Fibroblast of skin of left biceps (primary cell): ENCODE measurements around the gene RBBP8NL.
"Not testable (repeated sequence)": the region's sequence is repeated elsewhere in the genome, so short reads cannot be mapped to it uniquely, and the experiment has no call there.

Experiments used
- DNase-seq, 2 experiments: peaks; one replicate each; pipeline ENCODE4 v3.0.0-alpha.2; 2013; ENCODE audit warnings: low read depth in 2 of 2

Gene RBBP8NL

DNA sequence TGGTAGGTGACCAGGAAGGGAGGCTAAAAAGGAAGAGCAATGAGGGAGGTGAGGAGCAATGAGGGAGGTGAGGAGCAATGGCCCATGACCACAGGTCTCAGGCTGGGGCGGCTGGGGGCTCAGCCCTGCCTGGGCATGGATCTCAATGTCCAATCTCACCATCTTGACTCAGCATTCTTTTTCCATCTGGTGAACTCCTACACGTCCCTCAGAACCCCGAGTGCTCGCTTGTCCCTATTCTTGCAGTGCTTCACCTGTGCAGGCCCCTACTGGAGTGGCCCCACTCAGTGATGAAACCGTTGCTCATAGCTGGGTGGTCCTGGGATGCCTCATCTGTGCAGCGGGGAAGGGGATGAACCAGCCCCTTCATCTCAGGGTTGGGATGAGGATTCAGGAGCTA, 16.9 kb upstream of the RBBP8NL start:
- no peak for DNase-seq

DNA sequence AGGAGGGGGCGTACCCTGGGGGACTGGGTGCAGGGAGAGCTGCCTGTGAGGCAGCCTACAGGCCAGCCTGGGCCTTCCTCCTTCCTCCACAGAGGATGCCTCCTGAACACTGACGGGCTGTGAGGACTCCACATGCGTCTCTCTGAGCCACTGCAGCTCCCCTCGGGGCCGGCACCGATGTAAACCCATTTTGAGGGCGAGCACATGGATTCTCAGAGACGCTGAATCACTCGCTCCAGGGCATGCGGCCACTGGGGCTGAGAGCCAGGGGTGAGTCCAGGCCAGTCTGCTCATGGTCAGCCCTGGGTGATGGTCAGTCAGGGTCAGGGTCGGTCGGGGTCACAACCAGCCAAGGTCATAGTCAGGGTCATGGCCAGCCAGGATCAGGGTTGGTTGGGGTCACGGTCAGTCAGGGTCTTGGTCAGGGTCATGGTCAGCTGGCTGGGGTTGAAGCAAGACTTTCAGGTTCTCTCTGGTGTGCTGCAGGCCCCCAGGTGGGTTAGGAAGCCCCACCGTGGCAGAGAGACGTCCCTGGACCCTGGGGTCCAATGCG, 14.7 kb upstream of the RBBP8NL start:
- DNase-seq, result no peak

DNA sequence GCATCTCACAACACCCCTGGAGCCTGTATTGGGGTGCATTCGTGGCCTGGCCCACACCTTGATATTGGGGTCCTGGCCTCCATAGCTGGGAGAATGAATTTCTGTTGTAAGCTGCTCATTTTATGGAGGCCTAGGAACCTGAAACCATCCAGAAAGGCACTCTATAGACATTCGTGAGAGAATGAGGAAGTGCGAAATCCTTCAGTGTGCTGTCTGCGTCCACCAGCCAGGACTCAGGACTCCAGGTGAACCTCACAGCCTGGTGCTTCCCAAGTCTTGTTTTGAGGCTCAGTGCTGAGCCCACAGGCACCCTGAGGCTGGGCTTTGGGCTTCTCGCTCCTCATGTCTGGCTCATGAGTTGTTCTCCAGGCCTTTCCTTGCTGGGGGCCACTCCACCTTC, 11.9 kb upstream of the RBBP8NL start:
- DNase-seq, result no peak

DNA sequence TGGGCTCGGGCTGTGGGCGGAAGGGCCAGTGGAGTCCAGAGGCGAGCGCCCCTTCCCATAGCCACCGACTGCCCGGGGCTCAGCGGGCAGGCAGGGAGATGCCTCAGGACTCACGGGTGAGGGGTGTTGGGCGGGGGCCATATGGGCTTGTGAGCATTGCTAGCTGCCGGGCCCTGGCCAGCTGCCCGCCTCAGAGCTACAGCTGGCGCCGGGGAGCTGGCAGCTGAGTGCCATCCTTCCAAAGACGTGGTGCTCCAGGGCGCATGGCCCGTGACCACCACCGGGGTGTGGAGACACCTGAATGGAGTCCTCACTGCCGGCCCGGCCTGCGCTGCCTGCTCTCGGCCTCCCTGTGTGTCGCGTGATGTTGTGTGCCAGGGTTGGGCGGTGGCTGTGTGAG, 10.6 kb upstream of the RBBP8NL start:
- DNase-seq, result no peak

DNA sequence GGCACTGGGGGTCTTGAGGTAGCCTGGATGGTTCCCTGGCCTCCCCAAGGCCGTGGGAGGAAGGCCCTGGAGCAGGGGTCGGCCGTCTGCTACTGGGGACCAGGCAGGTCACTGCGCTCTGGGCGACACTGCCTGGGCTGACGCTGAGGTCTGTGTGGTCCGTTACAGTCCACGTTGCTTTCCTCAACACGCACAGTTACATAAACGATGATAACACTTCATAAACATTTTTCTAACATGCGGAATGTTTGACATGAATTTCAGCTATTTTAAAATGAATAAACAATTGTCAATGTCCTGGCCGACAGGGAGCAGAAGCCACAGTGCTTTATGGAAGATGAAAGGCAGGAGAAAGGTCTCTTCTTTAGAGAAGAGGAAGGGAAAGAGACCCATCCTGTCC, 10.2 kb upstream of the RBBP8NL start:
- no peak for DNase-seq

DNA sequence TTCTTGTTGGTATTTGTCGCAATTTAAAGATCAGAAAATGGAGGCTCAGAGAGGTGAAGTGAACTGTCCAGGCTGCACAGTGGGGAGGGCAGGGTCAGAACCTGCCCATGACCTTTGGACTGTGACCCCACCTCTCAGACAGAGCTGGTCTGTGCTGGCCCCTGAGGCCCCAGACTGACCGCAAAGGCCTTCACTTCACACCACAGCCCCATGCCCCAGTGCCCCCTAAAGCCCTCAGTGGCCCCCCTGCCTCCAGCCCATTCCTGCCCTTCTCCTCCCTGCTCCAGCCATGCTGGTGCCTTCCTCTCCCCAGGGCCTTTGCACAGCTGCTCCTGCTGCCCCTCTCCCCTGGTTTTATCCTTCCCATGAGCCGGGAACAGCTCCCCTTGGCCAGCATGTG, 9.4 kb upstream of the RBBP8NL start:
- no peak for DNase-seq

DNA sequence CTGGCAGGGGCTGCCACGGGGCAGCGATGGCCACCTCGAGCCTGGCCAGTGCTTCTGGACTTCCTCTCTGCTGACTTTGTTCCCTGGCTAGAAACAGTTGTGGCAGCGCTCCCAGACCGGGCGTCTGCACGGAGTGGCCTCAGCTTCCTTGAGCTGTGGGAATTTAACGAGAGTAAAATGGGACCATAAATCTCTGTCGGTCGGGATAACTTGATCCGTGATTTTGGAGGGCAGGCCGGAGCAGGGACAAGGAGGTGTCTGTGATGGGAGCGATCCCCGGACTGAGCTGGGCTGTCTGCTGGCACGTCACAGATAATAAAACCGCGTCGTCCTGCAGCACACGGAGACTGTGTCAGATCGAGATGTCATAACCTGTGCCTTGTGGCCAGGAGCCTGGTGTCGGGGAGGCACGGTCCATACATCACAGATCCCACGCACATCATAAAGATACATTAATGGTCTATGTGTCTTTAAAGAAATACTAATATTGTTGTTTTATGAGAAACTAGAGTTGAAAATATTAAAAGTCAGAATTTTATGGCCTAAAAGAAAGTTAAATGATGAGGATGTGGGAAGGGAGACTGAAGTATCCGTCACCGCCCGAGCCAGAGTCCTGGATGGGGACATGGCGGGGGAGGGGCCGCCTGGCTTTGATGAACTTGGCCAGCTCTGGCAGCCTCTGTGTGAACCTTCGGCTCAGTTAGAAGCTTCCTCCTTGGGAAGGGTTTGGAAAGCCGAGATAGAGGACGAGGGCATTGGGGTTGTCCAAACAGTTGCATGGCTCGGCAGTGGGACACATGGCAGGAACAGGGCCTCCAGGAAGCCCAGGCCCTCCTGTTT, 6.5 kb upstream of the RBBP8NL start:
- no peak for DNase-seq

DNA sequence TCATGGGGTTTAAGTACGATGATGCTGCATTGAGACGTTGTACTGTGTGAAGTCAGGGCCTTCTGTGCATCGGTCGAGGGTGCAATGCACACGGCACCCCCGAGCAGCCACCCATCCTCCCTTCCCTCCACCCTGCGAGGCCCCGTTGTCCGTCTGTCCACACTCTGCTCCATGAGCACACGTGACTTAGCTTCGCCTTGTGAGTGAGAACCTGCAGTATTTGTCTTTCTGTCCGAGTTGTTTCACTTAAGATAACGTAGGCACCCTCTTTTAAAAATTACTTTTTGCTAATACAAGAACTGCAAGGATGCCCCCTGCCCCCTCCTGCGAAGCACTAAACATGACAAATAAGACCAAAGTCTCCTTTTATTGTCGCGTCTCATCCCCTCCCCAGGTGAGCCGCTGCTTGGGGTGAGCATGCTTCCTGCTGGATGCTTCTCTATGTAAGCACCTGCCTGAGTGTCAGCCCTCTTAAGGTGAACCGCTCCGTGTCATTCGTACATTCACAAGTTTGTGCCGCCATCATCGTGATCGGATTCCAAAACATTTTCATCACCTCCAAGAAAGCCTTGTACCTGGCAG, 3.6 kb upstream of the RBBP8NL start:
- no peak for DNase-seq

DNA sequence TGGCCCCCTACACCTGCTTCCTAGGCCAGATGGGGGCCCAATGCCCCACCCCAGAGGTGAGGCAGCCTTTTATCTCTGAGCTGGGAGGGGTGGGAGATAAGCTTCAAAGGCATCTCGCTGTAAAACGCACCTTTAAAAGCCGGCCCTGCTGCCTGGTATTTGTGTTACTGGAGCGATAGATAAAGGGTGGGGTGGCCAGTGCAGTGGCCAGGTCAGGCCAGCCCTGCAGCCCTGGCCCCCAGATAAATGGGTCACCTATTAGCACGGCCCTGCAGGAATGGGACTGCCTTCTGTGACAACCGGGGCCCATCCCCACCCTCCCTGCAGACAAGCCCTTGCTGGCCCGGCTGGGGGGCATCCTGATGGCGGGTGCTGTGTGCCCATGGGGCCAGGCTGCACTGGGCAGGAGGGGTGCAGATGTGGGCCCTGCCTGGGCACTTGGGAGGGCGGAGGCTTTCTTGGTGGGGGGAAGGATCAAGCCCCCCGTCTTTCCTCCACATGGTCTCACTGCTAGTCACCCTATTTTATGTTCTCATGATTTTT, 3.0 kb upstream of the RBBP8NL start:
- DNase-seq, result no peak

DNA sequence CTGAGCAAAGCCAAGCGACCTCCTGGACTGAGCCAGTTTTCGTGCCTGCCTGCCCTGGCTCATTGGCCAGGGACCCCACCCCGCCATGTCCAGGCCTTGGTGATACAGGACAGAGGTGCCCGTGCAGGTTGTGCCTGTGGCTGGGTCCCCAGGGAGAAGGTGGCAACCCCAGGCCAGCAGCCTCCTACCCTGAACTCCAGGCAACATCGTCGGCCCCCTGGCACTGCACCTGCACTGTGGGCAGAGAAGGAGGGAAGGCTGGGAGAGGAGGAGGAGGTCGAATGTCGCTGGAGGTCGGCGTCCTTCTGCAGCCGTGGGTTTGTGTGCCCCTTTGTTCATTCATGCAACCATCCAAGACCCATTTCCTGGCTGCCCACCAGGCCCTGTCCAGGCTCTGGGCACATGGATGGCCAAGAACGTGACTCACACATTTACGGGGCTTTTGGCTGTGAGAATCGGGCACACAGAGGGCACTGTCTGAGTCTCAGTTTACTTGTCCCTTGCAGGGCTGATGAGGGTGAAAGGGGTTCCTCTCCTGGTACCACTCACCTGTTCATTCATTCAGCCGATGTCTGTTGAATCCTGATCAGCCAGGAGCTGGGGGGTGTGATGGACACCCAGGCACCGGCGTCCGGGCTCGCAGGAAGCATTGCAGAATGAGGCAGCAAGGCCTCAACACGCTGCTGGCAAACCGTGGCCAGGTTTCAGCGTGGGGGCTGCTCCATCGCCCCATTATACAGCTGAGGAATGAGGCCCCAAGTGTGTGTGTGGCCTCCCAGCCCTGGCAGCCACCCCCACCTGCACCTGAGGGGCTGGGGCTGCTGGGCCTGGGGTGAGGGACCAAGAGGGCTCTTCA, 2.3 kb upstream of the RBBP8NL start:
- DNase-seq, result no peak

DNA sequence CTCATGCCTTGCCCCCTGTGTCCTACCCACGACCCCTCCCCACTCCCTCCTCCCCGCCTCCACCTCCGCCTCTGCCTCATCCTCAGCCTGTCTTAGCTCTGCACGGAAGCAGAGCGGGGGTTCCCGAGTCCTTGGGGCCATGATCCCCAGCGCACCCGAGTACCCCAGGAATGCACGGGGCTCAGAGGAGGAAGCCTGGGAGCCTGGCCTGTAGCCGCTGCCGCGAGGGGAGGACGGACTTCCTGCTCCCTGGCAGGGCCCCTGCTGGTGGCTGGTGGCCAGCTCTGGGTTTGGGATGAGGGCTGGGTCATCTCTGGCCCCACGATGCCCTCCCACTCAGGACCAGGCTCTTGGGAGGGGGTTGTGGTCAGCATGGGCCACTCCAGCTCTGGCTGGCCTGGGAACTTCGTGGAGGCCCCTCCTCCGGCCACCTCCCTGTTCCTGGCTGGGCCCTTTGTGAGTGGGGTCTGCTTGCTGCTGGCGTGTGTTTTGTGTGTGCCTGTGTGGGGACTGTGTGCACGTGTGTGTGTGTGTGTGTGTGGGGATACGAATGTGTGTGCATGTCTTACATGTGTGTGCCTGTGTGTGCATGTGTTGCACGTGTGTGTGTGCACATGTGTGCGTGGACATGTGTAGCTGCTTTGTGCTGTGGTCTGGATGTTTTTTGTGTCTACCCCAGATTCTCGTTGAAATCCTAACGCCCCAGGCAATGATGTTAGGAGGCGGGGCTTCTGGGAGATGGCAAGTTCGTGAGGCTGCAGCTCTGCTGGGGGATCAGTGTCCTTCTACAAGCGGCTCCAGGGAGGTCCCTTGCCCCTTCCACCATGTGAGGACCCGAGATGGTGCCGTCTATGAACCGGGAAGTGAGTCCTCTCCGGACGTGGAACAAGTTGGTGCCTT, 1.3 kb upstream of the RBBP8NL start:
- DNase-seq, result no peak

DNA sequence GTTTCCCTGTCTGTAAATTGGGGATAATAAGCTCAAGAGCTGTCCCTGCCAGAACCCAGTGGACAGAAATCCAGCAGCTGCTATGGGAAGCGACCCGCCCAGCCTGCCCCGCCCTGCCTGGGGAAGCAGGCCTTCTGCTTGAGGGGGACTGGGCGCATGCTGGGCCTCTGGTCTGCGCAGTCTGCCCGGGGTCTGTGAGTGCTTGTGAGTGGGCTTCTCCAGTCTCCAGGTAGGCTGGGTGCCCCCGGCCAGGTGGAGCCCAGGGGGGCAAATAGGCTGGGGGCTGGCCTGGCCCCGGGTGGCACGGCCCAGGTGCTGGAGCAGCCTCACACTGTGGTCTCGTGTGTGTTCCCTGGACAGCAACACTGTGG, 648 bp upstream of the RBBP8NL start:
- DNase-seq, result no peak

DNA sequence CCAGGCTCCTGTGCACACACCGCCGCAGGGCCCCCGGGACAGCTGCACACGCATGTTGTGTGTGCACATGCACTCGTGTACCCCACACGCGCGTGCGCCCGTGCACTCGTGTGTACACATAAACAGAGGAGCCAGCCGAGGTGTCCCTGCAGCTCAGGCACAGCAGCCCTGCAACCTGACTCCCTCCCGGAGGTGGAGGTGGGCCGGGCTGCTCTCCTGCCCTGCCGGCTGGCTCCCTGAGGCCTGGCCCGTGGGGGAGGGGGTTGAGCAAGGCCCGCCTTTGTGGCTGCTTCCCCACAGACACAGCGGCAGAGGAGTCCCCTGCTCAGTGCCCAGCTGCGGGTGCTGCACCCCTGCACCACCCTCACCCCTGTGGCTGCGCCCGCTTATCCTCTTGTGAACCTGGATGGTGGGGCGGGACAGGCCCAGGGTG, 624 bp downstream of the RBBP8NL start:
- DNase-seq, result no peak

DNA sequence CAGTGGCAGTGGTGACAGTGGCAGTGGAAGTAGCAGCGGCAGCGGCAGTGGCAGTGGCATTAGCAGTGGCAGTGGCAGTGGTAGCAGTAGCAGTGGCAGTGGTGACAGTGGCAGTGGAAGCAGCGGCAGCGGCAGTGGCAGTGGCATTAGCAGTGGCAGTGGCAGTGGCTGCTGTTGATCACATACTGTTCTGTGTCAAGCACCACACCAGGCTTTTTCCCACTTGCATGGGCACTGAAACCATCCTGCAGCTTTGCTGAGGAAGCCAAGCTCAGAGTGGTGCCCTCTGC, 1.3 kb downstream of the RBBP8NL start:
- not testable (repeated sequence) for DNase-seq

DNA sequence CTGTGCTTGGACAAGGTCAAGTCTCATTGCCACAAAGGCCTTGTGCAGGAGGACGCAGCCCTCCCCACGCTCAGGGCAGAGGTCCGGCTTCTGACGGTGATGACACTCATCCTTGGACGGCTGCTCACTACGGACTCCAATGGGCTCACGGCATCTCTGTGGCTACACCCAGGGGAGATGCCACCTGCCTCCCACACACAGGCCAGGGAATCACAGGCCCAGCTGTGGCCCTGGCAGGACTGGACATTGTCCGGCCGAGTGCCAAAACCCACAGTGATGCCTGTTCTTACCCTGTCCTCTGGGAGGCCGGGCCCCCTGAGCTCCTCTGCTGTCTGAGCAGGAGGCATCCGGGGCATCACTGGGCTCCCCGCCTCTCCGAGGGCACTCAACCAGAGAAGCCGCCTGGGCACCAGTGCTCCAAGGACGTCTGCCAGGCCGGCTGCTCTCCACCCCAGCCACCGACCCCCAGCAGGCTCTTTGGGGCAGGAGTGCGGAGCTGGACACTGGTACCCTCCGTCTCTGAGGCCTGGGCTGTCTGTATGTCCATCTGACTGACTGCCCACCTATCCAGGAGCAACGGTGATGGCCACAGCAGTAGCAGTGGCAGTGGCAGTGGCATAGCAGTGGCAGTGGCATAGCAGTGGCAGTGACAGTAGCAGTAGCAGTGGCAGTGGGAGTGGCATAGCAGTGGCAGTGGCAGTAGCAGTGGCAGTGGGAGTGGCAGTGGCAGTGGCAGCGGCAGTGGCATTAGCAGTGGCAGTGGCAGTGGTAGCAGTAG, 1.9 kb downstream of the RBBP8NL start:
- DNase-seq, result no peak

DNA sequence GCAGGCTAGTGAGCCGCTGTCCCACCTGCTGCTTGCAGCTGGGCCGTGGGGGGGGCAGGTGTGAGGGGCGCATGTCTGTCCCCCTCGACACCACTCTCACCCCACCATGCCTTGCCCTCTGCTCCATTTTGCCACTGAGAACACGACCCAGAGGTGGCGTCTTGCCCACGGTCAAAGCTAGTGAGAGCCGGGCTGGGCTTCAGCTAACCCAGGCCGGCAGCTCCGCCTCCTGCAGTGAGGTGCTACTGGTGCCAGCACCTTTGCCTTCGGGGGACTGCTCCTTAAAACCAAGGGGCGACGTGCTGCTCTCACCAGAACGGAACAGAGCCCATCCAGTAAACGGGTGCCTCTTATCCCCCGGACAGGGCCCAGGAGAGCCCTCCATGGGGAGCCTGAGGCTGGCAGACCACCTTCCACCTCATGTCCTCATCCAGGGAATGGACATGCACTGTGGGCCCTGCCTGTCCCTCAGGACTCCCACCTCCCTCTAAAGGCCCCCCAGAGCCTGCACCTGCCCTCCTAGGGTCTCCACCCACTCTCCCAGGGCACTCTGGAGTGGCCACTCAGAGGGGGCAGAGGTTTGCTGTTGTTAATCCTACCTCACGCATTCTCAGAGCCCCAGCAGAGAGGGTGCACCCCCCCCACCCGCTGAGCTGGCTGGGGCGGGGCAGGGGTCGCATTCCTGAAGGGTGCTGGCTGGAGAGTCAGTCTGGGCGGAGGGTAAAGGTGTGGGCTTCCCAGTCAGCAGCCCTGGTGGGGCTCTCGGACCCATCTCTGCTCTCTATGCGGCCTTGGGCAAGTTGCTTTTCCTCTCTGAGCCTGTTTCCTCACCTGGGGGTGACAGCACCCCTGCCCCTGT, 2.9 kb downstream of the RBBP8NL start:
- no peak for DNase-seq

DNA sequence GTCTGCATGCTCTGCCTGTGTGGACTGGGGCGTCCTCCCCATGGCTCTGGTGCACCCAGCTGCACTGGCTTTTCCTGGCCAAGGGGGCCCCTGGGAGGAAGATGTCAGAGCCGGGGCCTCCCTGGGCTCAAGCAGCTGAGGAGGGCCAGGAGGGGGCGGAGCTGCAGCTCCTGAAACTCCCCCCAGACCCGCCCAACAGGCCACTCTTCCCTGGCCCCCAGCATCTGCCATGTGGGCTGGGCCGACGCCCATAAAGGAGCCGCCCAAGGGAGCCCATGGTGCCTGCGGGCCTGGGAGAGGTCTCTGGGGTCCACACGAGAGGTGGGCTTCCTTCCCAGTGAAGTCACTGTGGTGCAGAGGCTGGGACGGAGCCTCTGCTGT, 4.0 kb downstream of the RBBP8NL start:
- no peak for DNase-seq

DNA sequence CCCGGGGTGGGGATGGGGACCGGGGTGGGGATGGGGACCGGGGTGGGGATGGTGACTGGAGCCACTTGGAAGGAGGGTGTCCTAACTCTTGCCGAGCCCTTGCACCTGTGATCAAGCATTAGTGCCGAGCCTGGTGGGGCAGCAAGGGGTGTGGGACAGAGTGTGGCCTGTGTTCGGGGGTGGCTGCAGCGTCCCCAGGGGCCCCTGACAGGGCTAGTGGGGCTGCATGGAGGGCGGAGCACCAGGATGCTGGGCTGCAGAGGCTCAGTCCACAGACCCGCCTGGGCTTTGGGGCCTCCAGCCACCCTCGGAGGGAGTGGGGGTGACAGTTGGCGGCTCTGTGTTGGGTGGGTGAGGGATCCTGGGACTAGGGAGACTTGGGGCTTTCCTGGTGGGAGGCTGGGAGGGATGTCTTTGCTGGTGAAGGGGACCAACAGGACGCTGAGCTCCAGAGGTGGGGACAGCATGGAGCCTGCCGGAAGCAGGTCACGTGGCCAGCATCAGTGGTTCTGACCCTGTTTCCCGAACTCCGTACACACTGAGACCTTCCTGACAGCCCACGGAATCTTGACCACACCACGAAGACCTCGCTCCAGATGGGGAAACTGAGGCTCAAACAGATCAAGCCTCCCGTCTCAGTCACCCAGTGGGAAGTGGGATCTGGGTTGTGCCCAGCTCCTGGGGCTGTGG, 4.6 kb downstream of the RBBP8NL start:
- DNase-seq, result no peak

DNA sequence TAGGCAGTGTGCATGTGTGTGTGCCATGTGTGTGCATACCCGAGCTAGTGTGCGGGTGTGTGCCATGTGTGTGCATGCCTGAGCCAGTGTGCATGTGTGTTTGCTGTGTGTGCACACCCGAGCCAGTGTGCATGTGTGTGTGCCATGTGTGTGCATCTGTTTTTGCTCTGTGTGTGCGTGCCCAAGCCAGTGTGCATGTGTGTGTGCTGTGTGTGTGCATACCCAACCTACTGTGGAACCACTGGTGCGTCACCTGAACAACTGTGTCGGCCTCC, 5.7 kb downstream of the RBBP8NL start:
- no peak for DNase-seq
